GM19328 (cell line): ENCODE data around the gene C2CD4D.

Source experiments
- ATAC-seq: cut with Tn5 transposase; IDR thresholded peaks from one replicate; pipeline ENCODE4 v1.9.1; 2021; ENCODE audit warnings: mild to moderate bottlenecking, moderate library complexity; ENCODE audit not compliant: unreplicated experiment

C2CD4D gene

GRCh38 chr1:151790940-151791651 lies 48.5 kb downstream of the C2CD4D start:
- ATAC-seq = no peak

GRCh38 chr1:151790071-151790939 lies 49.3 kb downstream of the C2CD4D start, which contains the start of gene TDRKH:
TSS of gene TDRKH (minus strand) at chr1:151790500. CDS start at chr1:151783022, 7,478 bp downstream.
- peak; percentile 95 for ATAC-seq
